Mucosa of rectum (tissue), 2 donors: ENCODE results near the gene TECPR1.

Experiments used
- H3K27ac ChIP-seq, 2 donors: one replicate each; pipeline ENCODE4 v1.7.0; 2013; ENCODE audit warnings: inconsistent platforms in 2 of 2, low read depth in 2 of 2, low read length in 2 of 2
- H3K27me3 ChIP-seq, 2 donors: one replicate each; pipeline ENCODE4 v1.7.0; 2013; ENCODE audit warnings: low read length in 2 of 2; ENCODE audit not compliant: control insufficient read depth in 2 of 2, insufficient read depth in 2 of 2
- H3K36me3 ChIP-seq, 2 donors: one replicate each; pipeline ENCODE4 v1.7.0; 2013; ENCODE audit warnings: low read length in 2 of 2; ENCODE audit not compliant: control insufficient read depth in 2 of 2, insufficient read depth in 2 of 2
- H3K4me1 ChIP-seq, 2 donors: one replicate each; pipeline ENCODE4 v1.7.0; 2013; ENCODE audit warnings: low read length in 2 of 2, mild to moderate bottlenecking in 1 of 2; ENCODE audit not compliant: control insufficient read depth in 2 of 2, insufficient read depth in 2 of 2
- H3K4me3 ChIP-seq, 2 donors: one replicate each; pipeline ENCODE4 v1.7.0; 2013; ENCODE audit warnings: low read length in 2 of 2
- H3K9ac ChIP-seq, 2 donors: one replicate each; pipeline ENCODE4 v1.7.0; 2013; ENCODE audit warnings: low read length in 2 of 2, low read depth in 1 of 2, mild to moderate bottlenecking in 1 of 2
- H3K9me3 ChIP-seq, 2 donors: one replicate each; pipeline ENCODE4 v1.7.0; 2013; ENCODE audit warnings: low read length in 2 of 2; ENCODE audit not compliant: control insufficient read depth in 2 of 2
- donor health status: healthy.
- donor health status: Normal muscosa, but diverticular disease.

The TECPR1 gene, protein sequence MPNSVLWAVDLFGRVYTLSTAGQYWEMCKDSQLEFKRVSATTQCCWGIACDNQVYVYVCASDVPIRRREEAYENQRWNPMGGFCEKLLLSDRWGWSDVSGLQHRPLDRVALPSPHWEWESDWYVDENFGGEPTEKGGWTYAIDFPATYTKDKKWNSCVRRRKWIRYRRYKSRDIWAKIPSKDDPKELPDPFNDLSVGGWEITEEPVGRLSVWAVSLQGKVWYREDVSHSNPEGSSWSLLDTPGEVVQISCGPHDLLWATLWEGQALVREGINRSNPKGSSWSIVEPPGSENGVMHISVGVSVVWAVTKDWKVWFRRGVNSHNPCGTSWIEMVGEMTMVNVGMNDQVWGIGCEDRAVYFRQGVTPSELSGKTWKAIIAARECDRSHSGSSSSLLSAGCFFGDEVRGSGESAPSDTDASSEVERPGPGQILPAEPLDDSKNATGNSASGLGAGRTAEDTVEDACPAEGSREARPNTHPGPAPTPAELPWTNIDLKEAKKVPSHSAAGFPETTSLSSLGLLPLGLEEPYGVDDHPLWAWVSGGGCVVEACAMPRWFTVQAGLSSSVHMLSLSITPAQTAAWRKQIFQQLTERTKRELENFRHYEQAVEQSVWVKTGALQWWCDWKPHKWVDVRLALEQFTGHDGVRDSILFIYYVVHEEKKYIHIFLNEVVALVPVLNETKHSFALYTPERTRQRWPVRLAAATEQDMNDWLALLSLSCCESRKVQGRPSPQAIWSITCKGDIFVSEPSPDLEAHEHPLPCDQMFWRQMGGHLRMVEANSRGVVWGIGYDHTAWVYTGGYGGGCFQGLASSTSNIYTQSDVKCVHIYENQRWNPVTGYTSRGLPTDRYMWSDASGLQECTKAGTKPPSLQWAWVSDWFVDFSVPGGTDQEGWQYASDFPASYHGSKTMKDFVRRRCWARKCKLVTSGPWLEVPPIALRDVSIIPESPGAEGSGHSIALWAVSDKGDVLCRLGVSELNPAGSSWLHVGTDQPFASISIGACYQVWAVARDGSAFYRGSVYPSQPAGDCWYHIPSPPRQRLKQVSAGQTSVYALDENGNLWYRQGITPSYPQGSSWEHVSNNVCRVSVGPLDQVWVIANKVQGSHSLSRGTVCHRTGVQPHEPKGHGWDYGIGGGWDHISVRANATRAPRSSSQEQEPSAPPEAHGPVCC

DNA sequence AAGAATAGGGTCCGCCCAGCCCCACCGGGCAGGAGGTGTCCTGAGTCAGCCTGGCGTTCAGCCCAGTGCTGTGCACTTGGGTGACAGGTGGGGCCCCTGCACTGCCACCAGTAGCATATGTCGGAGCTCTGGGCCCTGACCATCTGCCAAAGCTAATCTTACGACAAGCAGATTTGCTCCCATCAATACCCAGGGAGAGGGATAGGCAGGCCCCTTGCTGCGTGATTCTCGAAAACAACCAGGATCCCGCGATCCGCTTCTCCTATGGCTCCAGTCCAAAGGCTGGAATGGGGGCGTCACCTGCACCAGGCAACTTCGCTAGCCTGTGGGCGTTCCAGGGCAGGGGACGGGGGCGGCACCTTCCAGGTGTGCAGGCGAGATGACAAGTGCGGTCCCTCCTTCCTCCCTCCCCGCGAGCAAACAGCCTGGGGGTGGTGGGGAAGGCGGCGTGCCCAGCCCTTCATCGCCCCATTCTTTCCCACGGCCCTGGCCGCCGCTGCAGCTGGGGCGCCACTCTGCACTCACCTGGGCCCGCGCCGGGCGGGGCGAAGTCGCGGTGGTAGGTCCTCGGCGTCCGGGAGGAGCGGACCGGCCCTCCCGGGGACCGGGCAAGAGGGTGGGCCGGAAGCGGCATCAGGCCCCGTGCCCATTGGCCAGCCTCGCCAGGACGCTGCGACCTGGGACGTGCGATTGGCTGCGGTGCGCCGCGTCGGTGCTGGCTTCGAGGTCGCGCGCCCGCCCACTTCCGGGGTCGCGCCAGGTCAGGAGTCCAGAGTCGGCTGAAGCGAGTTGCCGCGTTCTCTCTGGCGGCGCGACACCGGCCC lies at the start of gene TECPR1:
Gene TECPR1, minus strand, starts transcription at position 632 of the 824 bp plus-strand sequence. CDS start 6,086 bp downstream, outside the sequence.
- peak within 1 kb of the TSS; percentile 87 to 97 for H3K4me3 ChIP-seq
- peaks cover 2 to 5% of the 10 kb centered on the region in 2 donors for H3K36me3 ChIP-seq
- H3K4me1 ChIP-seq, result peaks cover 21 to 24% of the 10 kb centered on the region in 2 donors
- H3K27me3 ChIP-seq, result no peaks in the 10 kb centered on the region
- peak within 1 kb of the TSS; percentile 96 for H3K27ac ChIP-seq
- H3K9ac ChIP-seq, result peak within 1 kb of the TSS; percentile 84 to 86
- H3K9me3 ChIP-seq, result no peaks in the 10 kb centered on the region

DNA sequence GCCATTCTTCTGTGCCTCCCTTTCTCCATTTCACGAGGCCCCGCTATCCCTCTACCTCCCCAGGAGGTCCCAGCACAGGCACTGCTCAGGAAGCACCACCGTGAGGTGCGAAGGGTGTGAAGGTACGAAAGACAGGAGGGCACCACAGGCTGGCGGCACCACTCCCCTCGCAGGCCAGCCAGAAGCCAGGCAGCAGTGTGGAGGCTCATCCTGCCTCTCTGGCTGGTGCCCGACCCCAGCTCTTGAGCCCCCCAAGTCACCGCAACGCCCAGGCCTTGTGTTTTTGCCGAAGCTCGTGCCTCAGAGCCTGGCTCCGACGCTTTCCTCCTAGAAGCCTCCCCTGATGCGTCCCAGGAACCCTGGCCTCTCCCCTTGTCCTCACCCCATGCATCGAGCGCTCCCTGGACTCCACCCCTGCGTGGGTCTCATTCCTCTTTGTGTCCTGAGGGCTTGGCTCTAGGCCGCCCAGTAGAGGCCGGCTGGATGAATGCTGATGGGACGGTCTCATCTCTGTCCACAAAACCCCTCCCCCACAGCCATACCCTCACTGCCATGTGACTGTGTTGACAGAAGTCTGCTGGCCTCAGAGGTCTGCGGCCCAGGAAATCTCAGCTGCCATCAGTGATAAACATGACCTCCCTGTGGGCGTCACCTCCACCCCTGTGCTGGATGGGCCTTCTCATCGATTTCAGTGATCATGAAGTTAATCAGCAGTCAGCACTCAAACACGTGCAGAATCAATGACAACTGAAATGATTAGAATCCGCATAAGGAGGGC lies 48.8 kb upstream of the TECPR1 start:
- no peaks in the 10 kb centered on the region for H3K27me3 ChIP-seq
- no peak overlapping the region for H3K4me3 ChIP-seq
- H3K27ac ChIP-seq, result no peak overlapping the region
- H3K36me3 ChIP-seq, result peaks cover 30 to 37% of the 10 kb centered on the region in 2 donors
- no peaks in the 10 kb centered on the region for H3K4me1 ChIP-seq
- no peak overlapping the region for H3K9ac ChIP-seq
- H3K9me3 ChIP-seq, result no peaks in the 10 kb centered on the region

DNA sequence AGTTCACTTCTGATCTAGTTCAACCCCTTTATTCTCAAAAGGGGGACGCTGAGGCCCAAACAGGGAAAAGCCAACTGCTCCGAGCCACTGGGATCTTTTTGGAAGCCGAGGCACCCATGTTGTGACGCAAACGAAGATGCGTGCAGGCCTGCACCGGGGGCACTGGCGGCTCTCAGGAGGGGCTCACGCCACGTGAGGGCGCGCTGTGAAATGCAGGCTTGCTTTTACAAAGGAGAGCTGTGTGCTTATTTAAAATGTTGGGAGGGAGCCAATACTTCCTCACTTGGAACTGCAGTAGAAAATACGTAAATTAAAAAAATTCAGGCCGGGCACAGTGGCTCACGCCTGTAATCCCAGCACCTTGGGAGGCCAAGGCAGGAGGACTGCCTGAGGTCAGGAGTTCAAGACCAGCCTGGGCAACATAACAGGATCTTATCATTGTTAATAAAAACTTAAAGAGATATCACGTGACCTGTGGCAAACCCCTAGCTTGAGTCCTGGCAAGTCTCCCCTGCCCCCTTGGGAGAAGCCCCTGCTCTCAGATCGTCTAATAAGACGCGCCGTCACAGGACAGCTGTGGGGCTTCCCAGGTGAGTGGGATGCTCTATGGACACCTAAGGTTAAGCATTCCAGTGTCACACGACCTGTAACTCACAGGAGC lies 45.7 kb upstream of the TECPR1 start:
- H3K27ac ChIP-seq, result no peak overlapping the region
- no peak overlapping the region for H3K9ac ChIP-seq
- H3K36me3 ChIP-seq, result peaks cover 33 to 47% of the 10 kb centered on the region in 2 donors
- H3K4me3 ChIP-seq, result no peak overlapping the region
- no peaks in the 10 kb centered on the region for H3K9me3 ChIP-seq
- H3K27me3 ChIP-seq, result no peaks in the 10 kb centered on the region
- H3K4me1 ChIP-seq, result no peaks in the 10 kb centered on the region

DNA sequence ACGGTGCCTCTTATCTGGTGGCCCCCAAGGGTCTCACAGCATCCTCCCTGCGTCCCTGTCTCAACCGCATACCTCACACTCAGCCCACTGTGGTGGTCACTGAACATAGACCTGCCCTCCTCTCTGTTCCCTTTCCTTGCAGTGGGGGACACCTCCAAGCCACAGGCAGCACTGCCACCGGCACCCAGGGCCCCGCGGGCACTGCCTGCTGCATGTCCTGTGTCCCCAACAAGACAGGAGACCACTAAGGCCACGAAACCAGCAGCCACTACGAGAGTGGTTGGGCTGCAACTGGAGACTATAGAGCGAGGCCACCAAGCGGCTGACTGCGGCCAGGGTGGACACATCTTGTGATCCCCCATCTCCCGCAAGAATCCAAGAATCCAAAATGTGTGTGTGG lies 44.8 kb upstream of the TECPR1 start:
- no peaks in the 10 kb centered on the region for H3K27me3 ChIP-seq
- no peaks in the 10 kb centered on the region for H3K4me1 ChIP-seq
- no peak overlapping the region for H3K9ac ChIP-seq
- no peaks in the 10 kb centered on the region for H3K9me3 ChIP-seq
- no peak overlapping the region for H3K27ac ChIP-seq
- peaks cover 40 to 53% of the 10 kb centered on the region in 2 donors for H3K36me3 ChIP-seq
- H3K4me3 ChIP-seq, result no peak overlapping the region

DNA sequence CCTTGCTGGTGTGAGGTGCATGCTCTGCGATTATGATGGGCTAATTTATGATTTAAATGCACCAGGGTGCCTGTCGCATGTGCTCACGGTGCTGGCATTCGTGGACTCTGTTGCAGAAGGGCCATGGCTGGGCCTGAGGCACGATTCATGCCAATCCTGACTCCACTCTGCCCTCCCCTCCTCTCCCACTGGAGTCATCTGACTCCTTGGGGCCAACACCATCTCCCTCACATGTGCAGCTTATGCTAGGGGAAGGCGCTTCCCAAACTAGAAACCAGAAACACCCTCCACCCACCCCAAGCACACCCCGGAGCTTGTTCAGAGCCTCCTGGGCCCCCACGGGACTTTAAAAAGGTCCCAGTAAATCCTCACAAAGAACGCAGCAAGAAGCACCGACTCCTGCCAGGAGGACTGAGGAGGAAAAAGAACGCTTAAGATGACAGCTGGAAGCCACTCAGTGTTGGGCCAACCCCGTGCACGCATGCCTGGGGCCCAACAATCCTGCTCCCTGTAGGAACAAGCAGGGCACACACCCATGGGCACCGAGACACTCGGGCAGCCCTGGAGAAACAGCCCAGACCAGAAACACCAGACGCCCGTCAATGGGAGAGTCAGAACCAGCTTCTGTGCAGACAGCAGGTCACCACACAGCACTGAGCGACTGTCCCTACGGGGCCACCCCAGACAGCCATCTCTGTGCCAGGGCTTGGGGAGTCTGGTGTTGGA lies 43.6 kb upstream of the TECPR1 start:
- Histone ChIP-seq H3K27me3 (no peaks in the 10 kb centered on the region), H3K27ac (no peak overlapping the region), H3K36me3 (peaks cover 35 to 57% of the 10 kb centered on the region in 2 donors), H3K9ac (no peak overlapping the region), H3K9me3 (no peaks in the 10 kb centered on the region), H3K4me1 (no peaks in the 10 kb centered on the region), H3K4me3 (no peak overlapping the region)

DNA sequence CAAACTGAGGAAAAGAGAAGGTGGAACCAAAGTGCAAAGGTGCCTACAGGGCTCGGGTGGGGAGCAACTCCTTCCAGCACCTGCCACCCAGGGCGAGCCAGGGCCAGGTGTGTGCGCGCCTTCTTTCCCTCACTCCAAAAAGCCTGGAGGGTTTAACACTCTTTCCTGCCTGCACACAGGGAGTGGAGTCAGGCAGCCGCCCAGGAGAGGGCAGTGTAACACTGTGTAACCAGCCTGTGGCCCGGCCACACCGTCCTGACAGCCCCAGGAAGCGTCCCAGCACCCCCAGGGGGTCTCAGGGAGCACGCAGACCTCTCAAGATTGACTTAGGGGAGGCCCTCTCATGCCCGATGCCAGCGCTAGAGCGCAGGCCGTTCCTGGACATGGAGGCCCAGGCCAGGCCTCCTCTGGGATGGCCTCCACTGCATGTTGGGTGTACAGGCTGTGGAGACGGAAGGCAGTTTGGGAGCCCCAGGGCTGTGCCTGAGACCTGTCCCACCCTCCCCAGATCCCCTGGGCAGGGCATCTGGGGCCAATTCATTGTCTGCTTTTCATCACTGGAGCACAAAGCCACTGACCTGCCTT lies 42.9 kb upstream of the TECPR1 start:
- no peaks in the 10 kb centered on the region for H3K27me3 ChIP-seq
- H3K9me3 ChIP-seq, result no peaks in the 10 kb centered on the region
- no peak overlapping the region for H3K27ac ChIP-seq
- peak overlapping the region in 1 of 2 donors; percentile 14 for H3K9ac ChIP-seq
- H3K36me3 ChIP-seq, result peaks cover 31 to 51% of the 10 kb centered on the region in 2 donors
- no peak overlapping the region for H3K4me3 ChIP-seq
- no peaks in the 10 kb centered on the region for H3K4me1 ChIP-seq

DNA sequence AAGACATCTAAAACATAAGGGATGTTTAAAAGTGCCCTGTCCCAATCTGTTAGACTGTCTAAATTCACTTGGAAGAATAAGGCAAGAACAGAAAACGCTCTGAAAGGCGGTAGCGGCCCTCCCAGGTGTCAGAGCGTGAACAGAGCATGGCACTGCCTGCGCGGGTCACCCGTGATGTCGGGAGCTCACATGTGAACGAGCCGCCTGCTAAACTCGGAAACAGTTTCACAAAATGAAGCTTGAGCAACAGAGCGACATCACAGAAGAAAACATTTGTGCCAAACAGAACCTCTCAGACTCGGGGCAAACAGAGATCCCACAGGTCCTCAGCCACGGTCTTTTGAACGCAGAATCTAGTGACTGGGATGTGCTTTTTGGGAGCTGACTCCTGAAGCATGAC lies 42.3 kb upstream of the TECPR1 start:
- no peaks in the 10 kb centered on the region for H3K27me3 ChIP-seq
- no peaks in the 10 kb centered on the region for H3K9me3 ChIP-seq
- H3K9ac ChIP-seq, result no peak overlapping the region
- no peaks in the 10 kb centered on the region for H3K4me1 ChIP-seq
- no peak overlapping the region for H3K4me3 ChIP-seq
- peaks cover 31 to 53% of the 10 kb centered on the region in 2 donors for H3K36me3 ChIP-seq
- H3K27ac ChIP-seq, result no peak overlapping the region

DNA sequence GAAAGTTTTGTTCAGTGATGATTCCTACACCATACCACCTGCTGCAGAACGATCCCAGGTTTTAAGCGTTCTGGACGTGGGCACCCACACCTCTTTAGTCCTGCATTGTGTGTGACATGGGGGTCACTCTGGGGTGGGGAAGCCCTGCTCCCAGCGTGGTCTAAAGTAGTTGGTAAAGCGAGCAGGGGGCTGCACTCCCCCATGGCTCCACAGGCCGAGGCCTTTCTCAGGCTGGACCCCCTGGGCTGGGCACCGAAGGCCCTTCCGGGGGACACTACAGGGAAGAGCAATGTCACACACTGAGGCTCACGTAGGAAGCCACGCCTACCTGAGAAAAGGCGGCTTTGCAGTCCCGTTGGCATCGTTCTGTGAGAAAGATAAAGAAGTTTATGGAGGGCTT lies 41.7 kb upstream of the TECPR1 start:
- Histone ChIP-seq H3K4me3 (no peak overlapping the region), H3K27me3 (no peaks in the 10 kb centered on the region), H3K4me1 (no peaks in the 10 kb centered on the region), H3K36me3 (peaks cover 31 to 54% of the 10 kb centered on the region in 2 donors), H3K27ac (no peak overlapping the region), H3K9ac (no peak overlapping the region), H3K9me3 (no peaks in the 10 kb centered on the region)
